ENCODE data around the gene SYPL1. TPM values are rescaled to one million over a fixed set of nuclear protein-coding genes. Genes with fewer than 3 reads are reported as not detected.
A peak's percentile ranks its signal among the peaks of the same experiment; 100 is the strongest.

Gene SYPL1
- total and polyA plus RNA-seq, 2 donors (not counting 1 experiment from before 2014, with no cell fraction given) = 58.5 to 130 TPM

- Mint-ChIP-seq H3K27me3 (no peaks in the 10 kb centered on the region), H3K9me3 (ENCODE audit: insufficient read depth) (peaks cover 2% of the 10 kb centered on the region)
- peak overlapping the region; percentile 7 for H3K4me2 ChIP-seq (replicated peaks; ENCODE audit: low read depth, low read length, poor library complexity, severe bottlenecking)
Observed at GRCh38 chr7:106080300-106080987, 31.7 kb downstream of the SYPL1 start.

More at GRCh38 chr7:106080300-106080987, 31.7 kb downstream of the SYPL1 start:
- ATAC-seq (ENCODE audit: low read depth) (no peak), DNase-seq (no peak)
- CTCF ChIA-PET = interaction anchor here (0.7 to 7.8 kb wide), 12 partner anchors 7 to 87 kb away, joined by 3 to 55 read pairs (median 4); no protein-coding TSS in a partner anchor
- Histone ChIP-seq H2AFZ (ENCODE audit: insufficient read depth, low read depth, low read length, poor library complexity, severe bottlenecking) (no peak overlapping the region), H3K9ac (ENCODE audit: low read length) (no peak overlapping the region), H3K9me3 (ENCODE audit: control extremely low read depth in 1 of 3, control insufficient read depth in 2 of 3, insufficient read depth in 1 of 3, low read length in 2 of 3) (no peaks in the 10 kb centered on the region), H3K4me1 (ENCODE audit: control insufficient read depth in 2 of 2, insufficient read depth in 2 of 2, low read length in 2 of 2) (peaks cover 72 to 84% of the 10 kb centered on the region in 2 donors), H3K79me2 (ENCODE audit: control insufficient read depth, insufficient read depth, low read length) (peaks cover 27% of the 10 kb centered on the region), H4K20me1 (ENCODE audit: control insufficient read depth, insufficient read depth, low read length, poor library complexity, severe bottlenecking) (no peaks in the 10 kb centered on the region), H3K27me3 (replicated peaks in 1 of 4; ENCODE audit: control extremely low read depth in 1 of 4, control insufficient read depth in 3 of 4, insufficient read depth in 4 of 4, low read length in 3 of 4) (no peaks in the 10 kb centered on the region), H3K4me3 (ENCODE audit: control extremely low read depth in 1 of 5, extremely low read depth in 1 of 5, insufficient read depth in 1 of 5, low read depth in 2 of 5, low read length in 4 of 5) (no peak overlapping the region), H3K27ac (ENCODE audit: low read length in 2 of 2) (peak overlapping the region in 1 of 2 donors; percentile 7), H3K36me3 (replicated peaks in 1 of 2; ENCODE audit: control extremely low read depth in 1 of 2, control insufficient read depth in 1 of 2, extremely low read depth in 1 of 2, insufficient read depth in 2 of 2, low read length in 1 of 2) (no peaks in the 10 kb centered on the region)
- intact Hi-C loops (cut with micrococcal nuclease) = loop anchor here (1.0 kb wide), 1 partner anchor 9 kb away; no protein-coding TSS in a partner anchor
- POLR2A ChIA-PET = interaction anchor here (0.6 to 1.1 kb wide), 7 partner anchors 14 to 31 kb away, joined by 3 to 11 read pairs (median 5); partner anchors contain the start of gene SYPL1
- WGBS (ENCODE audit: insufficient coverage) = 100% methylated on average over 4 of the region's 6 CpGs
- peak overlapping the region; percentile 84 for H3K27ac Mint-ChIP-seq
- TF ChIP-seq EZH2 (IDR thresholded peaks at IDR 0.05; ENCODE audit: borderline replicate concordance, insufficient read depth, low read depth, low read length, poor library complexity, severe bottlenecking) = no peak
- TF ChIP-seq CTCF (IDR thresholded peaks at IDR 0.05) = no peak
- peaks cover 77% of the 10 kb centered on the region for H3K4me1 Mint-ChIP-seq
- H3K4me3 Mint-ChIP-seq = peak overlapping the region; percentile 38

Data from B cell (primary cell).